GM13976 (cell line): Measurements from ENCODE around the gene MRPL47.

Source experiments
- DNase-seq: peaks from one replicate; pipeline ENCODE4 v3.0.0; 2012; ENCODE audit warnings: low spot score
- CTCF ChIP-seq: IDR thresholded peaks from 2 replicates; pipeline ENCODE4 v1.5.1; 2012; ENCODE audit warnings: borderline replicate concordance, mild to moderate bottlenecking; ENCODE audit not compliant: insufficient read depth; ENCODE audit errors: extremely low read depth, missing control alignments, control extremely low read depth
- in situ Hi-C: fragments of 300-500 bp; cut with MboI; formaldehyde crosslinking; loops from one replicate; pipeline ENCODE4 v1.12.0; 2022; ENCODE audit warnings: low sequenced_read_pairs, mixed read lengths, inconsistent platforms; ENCODE audit not compliant: unreplicated experiment

Gene MRPL47

GRCh38 chr3:179640469-179640868 lies 36.0 kb upstream of the MRPL47 start:
- TF ChIP-seq CTCF, result no peak
- DNase-seq, result no peak
- in situ Hi-C loops, result no loop called here

GRCh38 chr3:179630753-179631451 lies 26.5 kb upstream of the MRPL47 start:
- DNase-seq, result no peak
- in situ Hi-C loops, result no loop called here
- TF ChIP-seq CTCF, result no peak

- in situ Hi-C loops, result no loop called here
- DNase-seq, result no peak
- TF ChIP-seq CTCF, result no peak
Measured at GRCh38 chr3:179624451-179624850, 20.0 kb upstream of the MRPL47 start.

- DNase-seq, result no peak
- in situ Hi-C loops, result no loop called here
- TF ChIP-seq CTCF, result no peak
Measured at GRCh38 chr3:179622023-179622422, 17.6 kb upstream of the MRPL47 start.

GRCh38 chr3:179615458-179616173 lies 11.2 kb upstream of the MRPL47 start:
- no peak for TF ChIP-seq CTCF
- DNase-seq, result no peak
- in situ Hi-C loops, result no loop called here

- in situ Hi-C loops, result no loop called here
- no peak for TF ChIP-seq CTCF
- DNase-seq, result no peak
Measured at GRCh38 chr3:179613807-179614206, 9.4 kb upstream of the MRPL47 start.
